Camera-type eye (tissue), 1 donor: ENCODE results near the gene CCDC91. TPM values are rescaled to one million over a fixed set of nuclear protein-coding genes. Genes with fewer than 3 reads are reported as not detected.

Source experiments
- total RNA-seq: library from RNA; depleted of rRNA; stranded (reverse); fragments of >200 nt; gene quantifications from one replicate; pipeline ENCODE4 v1.2.3, GENCODE V29; 2014

Gene CCDC91, protein sequence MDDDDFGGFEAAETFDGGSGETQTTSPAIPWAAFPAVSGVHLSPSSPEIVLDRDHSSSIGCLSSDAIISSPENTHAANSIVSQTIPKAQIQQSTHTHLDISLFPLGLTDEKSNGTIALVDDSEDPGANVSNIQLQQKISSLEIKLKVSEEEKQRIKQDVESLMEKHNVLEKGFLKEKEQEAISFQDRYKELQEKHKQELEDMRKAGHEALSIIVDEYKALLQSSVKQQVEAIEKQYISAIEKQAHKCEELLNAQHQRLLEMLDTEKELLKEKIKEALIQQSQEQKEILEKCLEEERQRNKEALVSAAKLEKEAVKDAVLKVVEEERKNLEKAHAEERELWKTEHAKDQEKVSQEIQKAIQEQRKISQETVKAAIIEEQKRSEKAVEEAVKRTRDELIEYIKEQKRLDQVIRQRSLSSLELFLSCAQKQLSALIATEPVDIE
- 67.0 TPM for total RNA-seq

DNA sequence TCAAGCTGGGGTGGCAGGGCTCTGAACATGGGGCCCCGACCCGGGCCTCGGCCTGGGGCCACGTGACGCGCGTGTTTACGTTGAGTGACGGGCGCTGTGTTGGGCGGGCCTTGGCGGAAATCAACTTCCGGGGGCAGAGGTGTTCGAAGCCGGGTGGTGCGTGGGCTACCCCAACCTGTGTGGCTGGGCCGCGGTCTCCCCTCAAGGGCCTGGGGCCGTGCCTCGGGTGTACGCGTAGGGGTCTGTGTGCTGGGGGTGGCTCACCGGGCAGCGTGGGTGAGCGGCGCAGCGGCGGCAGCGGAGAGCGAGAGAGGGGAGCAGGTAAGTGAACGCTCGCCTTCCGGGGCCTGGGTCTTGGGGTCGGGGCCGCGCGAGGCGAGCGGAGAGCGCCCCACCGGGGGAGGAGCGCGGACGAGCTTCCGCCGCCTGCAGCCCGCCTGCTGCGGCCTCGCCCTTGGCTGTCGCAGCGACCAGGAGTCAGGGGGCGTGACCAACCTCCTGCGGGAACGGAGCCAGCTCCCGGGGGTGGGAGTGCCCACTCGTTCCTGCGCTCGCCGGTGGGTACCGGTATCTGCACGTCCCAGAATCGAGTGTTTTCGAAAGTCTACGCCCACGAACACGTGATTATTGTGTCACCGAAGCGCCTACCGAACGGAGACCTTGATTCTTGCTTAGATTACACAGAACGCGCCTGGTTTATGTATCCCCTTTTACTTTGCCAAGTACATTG, at the start of gene CCDC91:
TSS of gene CCDC91 (plus strand) at position 136 of the 730 bp plus-strand sequence. CDS start 66,760 bp downstream, outside the sequence.

Other genes starting within 250 kb of the CCDC91 start
- 6.7 TPM for gene PTHLH, start 217.7 kb upstream of the CCDC91 start, total RNA-seq